SK-N-SH (cell line): ENCODE measurements around the gene EPB41L1. TPM values are rescaled to one million over a fixed set of nuclear protein-coding genes. Genes with fewer than 3 reads are reported as not detected.

Experiments
- CTCF ChIA-PET: fragments of 300-600, 350-600 bp; formaldehyde crosslinking; extraction: SDS; loops from one replicate; lab custom pipeline; 2021; lab: Yijun Ruan, JAX
- POLR2A ChIA-PET: fragments of 350-600 bp; sonication (Branson Sonifier 250); formaldehyde crosslinking; extraction: SDS; loops from one replicate; lab custom pipeline; 2020; ENCODE audit warnings: antibody characterized with exemption, inconsistent platforms; lab: Yijun Ruan, JAX
- DNase-seq: peaks from one replicate; pipeline ENCODE4 v3.0.0; 2012
- H2AFZ ChIP-seq: fragments of 200-600 bp; sonication (generic); 2 replicates; pipeline ENCODE4 v1.8.1; 2016; ENCODE audit warnings: antibody characterized with exemption, mild to moderate bottlenecking, low read depth
- H3F3A ChIP-seq: fragments of 200-600 bp; sonication (generic); replicated peaks from 2 replicates; pipeline ENCODE3; 2016; ENCODE audit warnings: antibody characterized with exemption, mild to moderate bottlenecking; ENCODE audit not compliant: insufficient read depth
- H3K27ac ChIP-seq, 2 experiments: fragments of 200-500 bp in 1 of 2; fragments of 200-600 bp in 1 of 2; sonication (Bioruptor generic) in 1 of 2; sonication (generic), shearing (Covaris generic) in 1 of 2; 2 replicates each; pipeline versions ENCODE4 v1.5.1 to v1.6.1; 2014 to 2016; ENCODE audit warnings: low read depth in 2 of 2, inconsistent platforms in 1 of 2, low read length in 1 of 2, mild to moderate bottlenecking in 1 of 2, mixed read lengths in 1 of 2
- H3K27me3 ChIP-seq: fragments of 200-600 bp; sonication (generic), shearing (Covaris generic); 2 replicates; pipeline ENCODE4 v1.6.1; 2016; ENCODE audit warnings: mixed run types; ENCODE audit not compliant: insufficient read depth
- H3K36me3 ChIP-seq, 2 experiments: fragments of 200-500 bp in 1 of 2; fragments of 200-600 bp in 1 of 2; sonication (Bioruptor generic) in 1 of 2; sonication (generic) in 1 of 2; replicated peaks in 1 of 2; 2 replicates each; pipeline versions ENCODE3 to v1.5.1; 2014 to 2016; ENCODE audit warnings: low read length in 1 of 2, mild to moderate bottlenecking in 1 of 2; ENCODE audit not compliant: insufficient read depth in 2 of 2, control insufficient read depth in 1 of 2
- H3K4me1 ChIP-seq, 2 experiments: fragments of 200-500 bp in 1 of 2; fragments of 200-600 bp in 1 of 2; sonication (Bioruptor generic) in 1 of 2; sonication (generic), shearing (Covaris generic) in 1 of 2; 2 replicates each; pipeline versions ENCODE4 v1.5.1 to v1.6.1; 2014 to 2016; ENCODE audit warnings: low read depth in 1 of 2, low read length in 1 of 2, mixed run types in 1 of 2; ENCODE audit not compliant: insufficient read depth in 2 of 2, control insufficient read depth in 1 of 2
- H3K4me2 ChIP-seq: fragments of 200-600 bp; sonication (generic), shearing (Covaris generic); 2 replicates; pipeline ENCODE4 v1.6.1; 2017; ENCODE audit warnings: mixed run types
- H3K4me3 ChIP-seq, 2 experiments: fragments of 200-500 bp in 1 of 2; fragments of 200-600 bp in 1 of 2; sonication (Bioruptor generic) in 1 of 2; sonication (generic), shearing (Covaris generic) in 1 of 2; 2 replicates each; pipeline versions ENCODE4 v1.5.1 to v1.8.1; 2014 to 2016; ENCODE audit warnings: low read depth in 2 of 2, inconsistent platforms in 1 of 2, low read length in 1 of 2, mild to moderate bottlenecking in 1 of 2, mixed read lengths in 1 of 2, moderate library complexity in 1 of 2
- H3K79me2 ChIP-seq: fragments of 200-600 bp; sonication (generic); 2 replicates; pipeline ENCODE4 v1.8.1; 2017; ENCODE audit warnings: mild to moderate bottlenecking; ENCODE audit not compliant: insufficient read depth
- H3K9ac ChIP-seq: fragments of 200-600 bp; sonication (generic); 2 replicates; pipeline ENCODE4 v1.6.1; 2017; ENCODE audit warnings: mixed run types
- H3K9me2 ChIP-seq: fragments of 200-600 bp; sonication (generic); 2 replicates; pipeline ENCODE4 v1.6.1; 2017; ENCODE audit warnings: mixed run types
- H3K9me3 ChIP-seq: fragments of 200-600 bp; sonication (generic); 2 replicates; pipeline ENCODE4 v1.6.1; 2017; ENCODE audit warnings: mixed run types, mild to moderate bottlenecking, moderate library complexity
- H4K20me1 ChIP-seq: fragments of 200-600 bp; sonication (generic); 2 replicates; pipeline ENCODE4 v1.6.1; 2017; ENCODE audit warnings: mild to moderate bottlenecking, mixed run types; ENCODE audit not compliant: insufficient read depth
- ELF1 ChIP-seq: IDR thresholded peaks from 2 replicates; pipeline ENCODE4 v1.4.0; 2012
- EZH2phosphoT487 ChIP-seq: fragments of 200-600 bp; sonication (generic); IDR thresholded peaks from 2 replicates; pipeline ENCODE4 v1.6.1; 2017; ENCODE audit warnings: low read depth, mixed run types, mild to moderate bottlenecking, antibody characterized with exemption, moderate library complexity, borderline replicate concordance
- FOXM1 ChIP-seq: IDR thresholded peaks from 2 replicates; pipeline ENCODE4 v1.4.0; 2012; ENCODE audit warnings: low read depth, mild to moderate bottlenecking
- JUND ChIP-seq: IDR thresholded peaks from 2 replicates; pipeline ENCODE4 v1.4.0; 2012
- NRF1 ChIP-seq: IDR thresholded peaks from 2 replicates; pipeline ENCODE4 v1.6.1; 2012; ENCODE audit warnings: low read depth, mild to moderate bottlenecking, low read length
- RAD21 ChIP-seq: IDR thresholded peaks from 2 replicates; pipeline ENCODE4 v1.6.1; 2012; ENCODE audit warnings: mild to moderate bottlenecking, low read length
- RFX5 ChIP-seq: IDR thresholded peaks from 2 replicates; pipeline ENCODE4 v1.6.1; 2012; ENCODE audit warnings: mild to moderate bottlenecking, improper control_type of control experiment, low read length
- RXRA ChIP-seq: IDR thresholded peaks from 2 replicates; pipeline ENCODE4 v1.4.0; 2012; ENCODE audit warnings: low read depth, mild to moderate bottlenecking, borderline replicate concordance
- SIN3A ChIP-seq: IDR thresholded peaks from 2 replicates; pipeline ENCODE4 v1.6.1; 2012; ENCODE audit warnings: low read depth, mild to moderate bottlenecking, low read length, moderate library complexity, borderline replicate concordance
- SMC3 ChIP-seq: IDR thresholded peaks from 2 replicates; pipeline ENCODE4 v1.6.1; 2012; ENCODE audit warnings: low read depth, low read length, improper control_type of control experiment
- TEAD4 ChIP-seq: IDR thresholded peaks from 2 replicates; pipeline ENCODE4 v1.4.0; 2012; ENCODE audit warnings: mild to moderate bottlenecking, borderline replicate concordance; ENCODE audit not compliant: insufficient read depth
- USF1 ChIP-seq: IDR thresholded peaks from 2 replicates; pipeline ENCODE4 v1.4.0; 2012; ENCODE audit warnings: low read depth, borderline replicate concordance
- YY1 ChIP-seq: IDR thresholded peaks from 2 replicates; pipeline ENCODE4 v1.4.0; 2012; ENCODE audit warnings: low read depth, mild to moderate bottlenecking
- WGBS: methylation state at CpG from one replicate; pipeline ENCODE4 v1.1.6; 2017; ENCODE audit warnings: low lambda C conversion rate; 5-methylcytosine and 5-hydroxymethylcytosine counted together
- polyA plus RNA-seq, 3 experiments: library from polyadenylated mRNA; depleted of rRNA; stranded (reverse); fragments of >200 nt; gene quantifications; 2 replicates each; pipeline ENCODE4 v1.2.3, GENCODE V29; 2012
- TF ChIP-seq, protein P1 (sequence below): IDR thresholded peaks from 2 replicates; pipeline ENCODE4 v1.4.0; 2012; ENCODE audit warnings: low read depth, borderline replicate concordance
- TF ChIP-seq, protein P2 (sequence below): IDR thresholded peaks from 2 replicates; pipeline ENCODE4 v1.6.1; 2012; ENCODE audit warnings: mild to moderate bottlenecking, low read depth, low read length, moderate library complexity

Gene EPB41L1
- polyA plus RNA-seq, 1 of the 3 experiments (the other 2 are of a cell fraction) = 26.1 TPM

DNA sequence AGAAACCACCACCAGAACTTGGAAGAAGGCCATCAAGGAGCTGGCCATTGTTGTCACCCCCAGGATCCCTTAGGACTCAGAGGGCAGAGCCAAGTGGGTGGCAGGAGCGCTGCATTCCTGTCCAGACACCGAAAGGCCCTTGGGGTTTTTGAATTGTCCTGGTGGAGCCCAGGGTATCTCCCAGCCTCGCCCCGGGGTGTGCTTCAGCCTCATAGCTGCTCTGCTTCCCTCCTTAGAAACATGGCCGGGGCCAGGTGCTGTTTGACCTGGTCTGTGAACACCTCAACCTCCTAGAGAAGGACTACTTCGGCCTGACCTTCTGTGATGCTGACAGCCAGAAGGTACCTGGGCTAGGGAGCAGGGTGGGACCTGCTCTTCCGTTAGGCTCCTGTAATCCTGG lies 23.2 kb downstream of the EPB41L1 start:
- CTCF ChIA-PET = interaction anchor here (0.6 to 4.0 kb wide), 8 partner anchors 9 to 262 kb away, joined by 3 to 16 read pairs (median 4); partner anchors contain the start of gene SCAND1

More for the DNA sequence above, 23.2 kb downstream of the EPB41L1 start:
- Histone ChIP-seq H3K27me3 (no peaks in the 10 kb centered on the region), H3K9me3 (no peaks in the 10 kb centered on the region), H3K4me1 (peaks cover 0 to 24% of the 10 kb centered on the region in 2 experiments; a peak in 1 of 4 replicates), H3K9ac (no peak overlapping the region), H3K36me3 (peaks cover 0 to 21% of the 10 kb centered on the region in 2 experiments), H3K9me2 (no peaks in the 10 kb centered on the region), H3K79me2 (no peaks in the 10 kb centered on the region), H2AFZ (no peak overlapping the region), H4K20me1 (0 out of 2 replicates have a peak, but pooled peaks cover 4% of the 10 kb centered on the region), H3F3A (peaks cover 3% of the 10 kb centered on the region), H3K4me3 (no peak overlapping the region), H3K4me2 (no peak overlapping the region), H3K27ac (no peak overlapping the region)
- POLR2A ChIA-PET = no interaction called here
- 95% methylated on average over 4 of the region's 7 CpGs for WGBS
- DNase-seq = no peak
- TF ChIP-seq, protein P1, sequence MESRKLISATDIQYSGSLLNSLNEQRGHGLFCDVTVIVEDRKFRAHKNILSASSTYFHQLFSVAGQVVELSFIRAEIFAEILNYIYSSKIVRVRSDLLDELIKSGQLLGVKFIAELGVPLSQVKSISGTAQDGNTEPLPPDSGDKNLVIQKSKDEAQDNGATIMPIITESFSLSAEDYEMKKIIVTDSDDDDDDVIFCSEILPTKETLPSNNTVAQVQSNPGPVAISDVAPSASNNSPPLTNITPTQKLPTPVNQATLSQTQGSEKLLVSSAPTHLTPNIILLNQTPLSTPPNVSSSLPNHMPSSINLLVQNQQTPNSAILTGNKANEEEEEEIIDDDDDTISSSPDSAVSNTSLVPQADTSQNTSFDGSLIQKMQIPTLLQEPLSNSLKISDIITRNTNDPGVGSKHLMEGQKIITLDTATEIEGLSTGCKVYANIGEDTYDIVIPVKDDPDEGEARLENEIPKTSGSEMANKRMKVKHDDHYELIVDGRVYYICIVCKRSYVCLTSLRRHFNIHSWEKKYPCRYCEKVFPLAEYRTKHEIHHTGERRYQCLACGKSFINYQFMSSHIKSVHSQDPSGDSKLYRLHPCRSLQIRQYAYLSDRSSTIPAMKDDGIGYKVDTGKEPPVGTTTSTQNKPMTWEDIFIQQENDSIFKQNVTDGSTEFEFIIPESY = no peak
- TF ChIP-seq EZH2phosphoT487 (no peak), SMC3 (no peak), YY1 (no peak), SIN3A (no peak), TEAD4 (no peak), RXRA (no peak), RFX5 (no peak), ELF1 (no peak), JUND (no peak), FOXM1 (no peak), NRF1 (no peak), USF1 (no peak), RAD21 (no peak)
- TF ChIP-seq, protein P2, sequence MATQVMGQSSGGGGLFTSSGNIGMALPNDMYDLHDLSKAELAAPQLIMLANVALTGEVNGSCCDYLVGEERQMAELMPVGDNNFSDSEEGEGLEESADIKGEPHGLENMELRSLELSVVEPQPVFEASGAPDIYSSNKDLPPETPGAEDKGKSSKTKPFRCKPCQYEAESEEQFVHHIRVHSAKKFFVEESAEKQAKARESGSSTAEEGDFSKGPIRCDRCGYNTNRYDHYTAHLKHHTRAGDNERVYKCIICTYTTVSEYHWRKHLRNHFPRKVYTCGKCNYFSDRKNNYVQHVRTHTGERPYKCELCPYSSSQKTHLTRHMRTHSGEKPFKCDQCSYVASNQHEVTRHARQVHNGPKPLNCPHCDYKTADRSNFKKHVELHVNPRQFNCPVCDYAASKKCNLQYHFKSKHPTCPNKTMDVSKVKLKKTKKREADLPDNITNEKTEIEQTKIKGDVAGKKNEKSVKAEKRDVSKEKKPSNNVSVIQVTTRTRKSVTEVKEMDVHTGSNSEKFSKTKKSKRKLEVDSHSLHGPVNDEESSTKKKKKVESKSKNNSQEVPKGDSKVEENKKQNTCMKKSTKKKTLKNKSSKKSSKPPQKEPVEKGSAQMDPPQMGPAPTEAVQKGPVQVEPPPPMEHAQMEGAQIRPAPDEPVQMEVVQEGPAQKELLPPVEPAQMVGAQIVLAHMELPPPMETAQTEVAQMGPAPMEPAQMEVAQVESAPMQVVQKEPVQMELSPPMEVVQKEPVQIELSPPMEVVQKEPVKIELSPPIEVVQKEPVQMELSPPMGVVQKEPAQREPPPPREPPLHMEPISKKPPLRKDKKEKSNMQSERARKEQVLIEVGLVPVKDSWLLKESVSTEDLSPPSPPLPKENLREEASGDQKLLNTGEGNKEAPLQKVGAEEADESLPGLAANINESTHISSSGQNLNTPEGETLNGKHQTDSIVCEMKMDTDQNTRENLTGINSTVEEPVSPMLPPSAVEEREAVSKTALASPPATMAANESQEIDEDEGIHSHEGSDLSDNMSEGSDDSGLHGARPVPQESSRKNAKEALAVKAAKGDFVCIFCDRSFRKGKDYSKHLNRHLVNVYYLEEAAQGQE = no peak
